Measurements from ENCODE around the gene SPNS2. TPM values are rescaled to one million over a fixed set of nuclear protein-coding genes. Genes with fewer than 3 reads are reported as not detected.

The SPNS2 gene
- total RNA-seq, 1 experiment from 2014 or later: 1.9 TPM

DNA sequence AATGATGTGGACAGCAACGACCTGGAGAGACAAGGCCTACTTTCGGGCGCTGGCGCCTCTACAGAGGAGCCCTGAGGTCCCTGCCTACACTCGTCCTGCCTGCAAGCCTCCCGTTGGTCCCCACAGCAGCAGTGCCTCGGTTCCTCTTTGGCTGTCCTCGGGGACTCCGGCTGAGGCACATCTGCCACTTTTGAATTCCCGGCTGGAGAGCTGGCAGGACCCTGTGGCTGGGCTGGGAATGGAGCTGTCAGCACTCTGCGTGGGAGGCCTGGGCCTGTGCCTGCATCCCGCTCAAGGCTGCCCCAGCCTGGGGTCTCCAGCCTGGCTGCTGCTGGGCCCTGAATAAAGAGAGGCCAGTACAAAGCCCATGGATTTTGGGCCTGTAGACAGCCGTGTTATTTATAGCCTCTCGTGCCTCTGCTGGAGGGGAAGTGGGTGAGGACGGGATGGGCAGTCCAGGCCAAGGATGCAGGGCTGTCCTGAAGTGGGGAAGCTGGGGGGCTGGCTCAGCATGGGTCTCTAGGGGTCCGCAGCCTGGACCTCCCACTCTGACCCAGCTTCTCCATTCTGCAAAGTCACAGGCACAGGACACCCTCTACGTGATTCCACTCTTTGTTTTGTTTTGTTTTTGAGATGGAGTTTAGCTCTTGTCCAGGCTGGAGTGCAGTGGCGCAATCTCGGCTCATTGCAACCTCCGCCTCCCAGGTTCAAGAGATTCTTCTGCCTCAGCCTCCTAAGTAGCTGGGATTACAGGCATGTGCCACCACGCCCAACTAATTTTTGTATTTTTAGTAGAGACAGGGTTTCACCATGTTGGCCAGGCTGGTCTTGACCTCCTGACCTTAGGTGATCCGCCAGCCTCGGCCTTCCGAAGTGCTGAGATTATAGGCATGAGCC is 10.6 kb upstream of the SPNS2 start:
- Histone ChIP-seq H3K27me3 (ENCODE audit: control insufficient read depth, insufficient read depth, low read length) (no peaks in the 10 kb centered on the region), H3K27ac (ENCODE audit: low read length) (no peak overlapping the region), H3K4me1 (ENCODE audit: control insufficient read depth, insufficient read depth, low read length) (peaks cover 6% of the 10 kb centered on the region), H3K36me3 (ENCODE audit: control insufficient read depth, insufficient read depth, low read length) (no peaks in the 10 kb centered on the region), H3K4me3 (ENCODE audit: low read depth in 2 of 2, low read length in 2 of 2) (no peak overlapping the region), H3K9me3 (ENCODE audit: control insufficient read depth, insufficient read depth, low read depth, low read length) (no peaks in the 10 kb centered on the region)
- ChIA-PET POLR2A (no interaction called here), CTCF (no interaction called here)
- no peak for DNase-seq (ENCODE audit: low read depth, low spot score)
- in situ Hi-C loops (cut with HindIII; ENCODE audit: low pct_unique_long_range_greater_than_20kb, low sequenced_read_pairs): no loop called here
- TF ChIP-seq SIN3A (IDR thresholded peaks at IDR 0.05; ENCODE audit: borderline replicate concordance, insufficient read depth, low read depth, low read length): no peak
- TF ChIP-seq TCF7L2 (IDR thresholded peaks at IDR 0.05; ENCODE audit: low read depth, low read length): no peak
- no peak for TF ChIP-seq POLR2AphosphoS5 (IDR thresholded peaks at IDR 0.05; ENCODE audit: low read depth, low read length)
- no peak for TF ChIP-seq CTCF (IDR thresholded peaks at IDR 0.05)
- TF ChIP-seq, protein P1, sequence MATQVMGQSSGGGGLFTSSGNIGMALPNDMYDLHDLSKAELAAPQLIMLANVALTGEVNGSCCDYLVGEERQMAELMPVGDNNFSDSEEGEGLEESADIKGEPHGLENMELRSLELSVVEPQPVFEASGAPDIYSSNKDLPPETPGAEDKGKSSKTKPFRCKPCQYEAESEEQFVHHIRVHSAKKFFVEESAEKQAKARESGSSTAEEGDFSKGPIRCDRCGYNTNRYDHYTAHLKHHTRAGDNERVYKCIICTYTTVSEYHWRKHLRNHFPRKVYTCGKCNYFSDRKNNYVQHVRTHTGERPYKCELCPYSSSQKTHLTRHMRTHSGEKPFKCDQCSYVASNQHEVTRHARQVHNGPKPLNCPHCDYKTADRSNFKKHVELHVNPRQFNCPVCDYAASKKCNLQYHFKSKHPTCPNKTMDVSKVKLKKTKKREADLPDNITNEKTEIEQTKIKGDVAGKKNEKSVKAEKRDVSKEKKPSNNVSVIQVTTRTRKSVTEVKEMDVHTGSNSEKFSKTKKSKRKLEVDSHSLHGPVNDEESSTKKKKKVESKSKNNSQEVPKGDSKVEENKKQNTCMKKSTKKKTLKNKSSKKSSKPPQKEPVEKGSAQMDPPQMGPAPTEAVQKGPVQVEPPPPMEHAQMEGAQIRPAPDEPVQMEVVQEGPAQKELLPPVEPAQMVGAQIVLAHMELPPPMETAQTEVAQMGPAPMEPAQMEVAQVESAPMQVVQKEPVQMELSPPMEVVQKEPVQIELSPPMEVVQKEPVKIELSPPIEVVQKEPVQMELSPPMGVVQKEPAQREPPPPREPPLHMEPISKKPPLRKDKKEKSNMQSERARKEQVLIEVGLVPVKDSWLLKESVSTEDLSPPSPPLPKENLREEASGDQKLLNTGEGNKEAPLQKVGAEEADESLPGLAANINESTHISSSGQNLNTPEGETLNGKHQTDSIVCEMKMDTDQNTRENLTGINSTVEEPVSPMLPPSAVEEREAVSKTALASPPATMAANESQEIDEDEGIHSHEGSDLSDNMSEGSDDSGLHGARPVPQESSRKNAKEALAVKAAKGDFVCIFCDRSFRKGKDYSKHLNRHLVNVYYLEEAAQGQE (IDR thresholded peaks at IDR 0.05; ENCODE audit: insufficient read depth in 1 of 2, low read depth in 2 of 2, low read length in 1 of 2): no peak
- ATAC-seq: no peak
- no TSS peak for BruUV-seq (replicated peaks)
- intact Hi-C loops (cut with micrococcal nuclease; ENCODE audit: unreplicated experiment): no loop called here

DNA sequence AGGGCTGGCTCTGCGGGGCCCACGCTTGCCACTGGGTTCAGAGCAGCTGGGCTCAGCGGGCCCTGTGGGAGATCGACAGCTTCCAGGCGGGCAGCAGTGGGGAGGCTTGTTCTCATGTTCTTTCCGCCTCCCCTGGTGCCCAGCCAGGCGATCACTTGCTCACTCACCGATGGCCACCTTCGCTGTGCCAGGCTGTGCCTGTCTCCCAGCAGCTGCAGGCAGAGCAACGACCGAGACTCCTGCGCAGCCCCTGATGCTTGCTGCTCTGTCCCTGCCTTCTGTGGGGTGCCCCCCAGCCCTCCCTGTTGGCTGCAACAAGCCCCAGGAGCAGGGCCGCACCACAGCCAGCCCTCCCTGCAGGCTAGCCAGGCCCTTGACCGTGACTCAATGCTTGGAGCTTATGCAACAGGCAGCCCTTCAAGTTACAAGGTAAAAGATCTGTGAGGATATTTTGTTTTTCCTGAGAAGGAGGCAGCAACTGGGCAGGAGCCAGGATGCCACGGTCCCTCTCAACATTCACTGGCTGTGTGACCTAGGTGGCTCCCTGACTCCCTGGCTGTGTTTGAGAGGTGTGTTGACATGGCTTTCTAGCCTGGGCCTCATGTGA is 9.6 kb upstream of the SPNS2 start:
- in situ Hi-C loops (cut with HindIII; ENCODE audit: low pct_unique_long_range_greater_than_20kb, low sequenced_read_pairs): no loop called here
- Histone ChIP-seq H3K27me3 (ENCODE audit: control insufficient read depth, insufficient read depth, low read length) (no peaks in the 10 kb centered on the region), H3K36me3 (ENCODE audit: control insufficient read depth, insufficient read depth, low read length) (no peaks in the 10 kb centered on the region), H3K9me3 (ENCODE audit: control insufficient read depth, insufficient read depth, low read depth, low read length) (no peaks in the 10 kb centered on the region), H3K4me1 (ENCODE audit: control insufficient read depth, insufficient read depth, low read length) (no peaks in the 10 kb centered on the region; the same call in 1 of the 2 replicates), H3K27ac (ENCODE audit: low read length) (no peak overlapping the region), H3K4me3 (ENCODE audit: low read depth in 2 of 2, low read length in 2 of 2) (no peak overlapping the region)
- ChIA-PET POLR2A (interaction anchor here (0.6 kb wide), 1 partner anchor 11 kb away, joined by 3 read pairs; no protein-coding TSS in a partner anchor), CTCF (no interaction called here)
- no peak for DNase-seq (ENCODE audit: low read depth, low spot score)
- intact Hi-C loops (cut with micrococcal nuclease; ENCODE audit: unreplicated experiment): no loop called here
- no peak for ATAC-seq
- TF ChIP-seq POLR2AphosphoS5 (IDR thresholded peaks at IDR 0.05; ENCODE audit: low read depth, low read length): no peak
- no peak for TF ChIP-seq SIN3A (IDR thresholded peaks at IDR 0.05; ENCODE audit: borderline replicate concordance, insufficient read depth, low read depth, low read length)
- TF ChIP-seq, protein P1 (IDR thresholded peaks at IDR 0.05; ENCODE audit: insufficient read depth in 1 of 2, low read depth in 2 of 2, low read length in 1 of 2): no peak
- TF ChIP-seq CTCF (IDR thresholded peaks at IDR 0.05): no peak
- no peak for TF ChIP-seq TCF7L2 (IDR thresholded peaks at IDR 0.05; ENCODE audit: low read depth, low read length)
- no TSS peak for BruUV-seq (replicated peaks)

Data from Panc1 (cell line).